Measurements from ENCODE around the gene EPC2.
"Not testable (repeated sequence)": the region's sequence is repeated elsewhere in the genome, so short reads cannot be mapped to it uniquely, and the experiment has no call there.

EPC2 gene

GRCh38 chr2:148737742-148738141, 93.2 kb downstream of the EPC2 start:
- DNase-seq: no peak

- DNase-seq: no peak
Measured at GRCh38 chr2:148739454-148740105, 95.0 kb downstream of the EPC2 start.

- no peak for DNase-seq
Measured at GRCh38 chr2:148742373-148742772, 97.8 kb downstream of the EPC2 start.

GRCh38 chr2:148745151-148745851, 100.8 kb downstream of the EPC2 start:
- no peak for DNase-seq

- no peak for DNase-seq
Measured at GRCh38 chr2:148746973-148747372, 102.4 kb downstream of the EPC2 start.

GRCh38 chr2:148751907-148752306, 107.4 kb downstream of the EPC2 start:
- DNase-seq: no peak

GRCh38 chr2:148752977-148753376, 108.4 kb downstream of the EPC2 start:
- no peak for DNase-seq

- DNase-seq: no peak
Measured at GRCh38 chr2:148754864-148755263, 110.3 kb downstream of the EPC2 start.

GRCh38 chr2:148756292-148756975, 111.9 kb downstream of the EPC2 start:
- no peak for DNase-seq

GRCh38 chr2:148764815-148765214, 120.3 kb downstream of the EPC2 start:
- no peak for DNase-seq

GRCh38 chr2:148770047-148770446, 125.5 kb downstream of the EPC2 start:
- DNase-seq: no peak

- DNase-seq: no peak
Measured at GRCh38 chr2:148781544-148781943, 137.0 kb downstream of the EPC2 start.

- DNase-seq: no peak
Measured at GRCh38 chr2:148789059-148789458, 144.5 kb downstream of the EPC2 start.

- DNase-seq: not testable (repeated sequence)
Measured at GRCh38 chr2:148790172-148790571, 145.6 kb downstream of the EPC2 start.

GRCh38 chr2:148794558-148794957, 150.0 kb downstream of the EPC2 start:
- no peak for DNase-seq

- no peak for DNase-seq
Measured at GRCh38 chr2:148796735-148797512, 152.4 kb downstream of the EPC2 start.

GRCh38 chr2:148802448-148803220, 158.1 kb downstream of the EPC2 start:
- no peak for DNase-seq

- no peak for DNase-seq
Measured at GRCh38 chr2:148810081-148810480, 165.5 kb downstream of the EPC2 start.

- DNase-seq: no peak
Measured at GRCh38 chr2:148812306-148812705, 167.8 kb downstream of the EPC2 start.

GRCh38 chr2:148813603-148814065, 169.1 kb downstream of the EPC2 start:
- DNase-seq: no peak

GRCh38 chr2:148814143-148814859, 169.8 kb downstream of the EPC2 start:
- DNase-seq: no peak

Data from GF-D8 (cell line).